ENCODE data around the gene TIAL1. TPM values are rescaled to one million over a fixed set of nuclear protein-coding genes. Genes with fewer than 3 reads are reported as not detected.

The TIAL1 gene
- total and polyA plus RNA-seq, 10 of the 15 experiments (the other 5 are each of a cell fraction or from before 2014, with no cell fraction given), result 26.0 to 159 (median 62.8) TPM

DNA sequence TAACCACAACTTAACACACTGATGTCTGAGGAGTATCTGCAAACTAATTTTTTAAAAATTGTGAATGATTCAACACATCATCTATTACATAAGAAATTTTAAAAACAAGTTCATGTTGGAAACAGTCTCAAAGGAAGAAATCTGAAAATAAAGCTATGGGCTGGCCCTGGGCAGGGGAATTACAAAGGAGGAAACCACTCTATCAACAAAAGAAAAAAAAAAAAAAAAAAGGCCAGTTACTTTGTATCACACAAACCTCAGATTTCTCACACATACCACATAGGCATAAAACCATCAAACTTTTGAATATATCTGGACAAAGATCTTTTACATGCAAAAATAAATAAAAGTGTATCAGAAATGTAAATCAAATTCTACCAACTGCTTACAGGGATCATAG lies 20.8 kb downstream of the TIAL1 start:
- no peaks in the 10 kb centered on the region for H3K27me3 ChIP-seq (replicated peaks in 1 of 2; ENCODE audit: control insufficient read depth in 2 of 2, insufficient read depth in 2 of 2, low read length in 1 of 2)
- H3K4me1 ChIP-seq (ENCODE audit: control insufficient read depth, insufficient read depth, low read length), result no peaks in the 10 kb centered on the region
- H3K9ac ChIP-seq (ENCODE audit: control insufficient read depth, insufficient read depth, low read length), result no peak overlapping the region
- intact Hi-C loops (cut with micrococcal nuclease; ENCODE audit: unreplicated experiment), result no loop called here
- FAIRE-seq (no peak), DNase-seq (ENCODE audit: low read depth, low spot score) (no peak), ATAC-seq (no peak)
- H4K20me1 ChIP-seq (ENCODE audit: control insufficient read depth, insufficient read depth), result no peaks in the 10 kb centered on the region
- in situ Hi-C loops (cut with MboI), result no loop called here
- H3K4me3 ChIP-seq, result no peak overlapping the region
- H3K27ac ChIP-seq (ENCODE audit: control insufficient read depth, insufficient read depth), result no peak overlapping the region
- TF ChIP-seq HSF1 (IDR thresholded peaks at IDR 0.05; ENCODE audit: low read depth, low read length), result no peak
- TF ChIP-seq FOXK2 (IDR thresholded peaks at IDR 0.05), result no peak
- TF ChIP-seq RBBP5 (conservative IDR thresholded peaks at IDR 0.05), result no peak
- TF ChIP-seq ZNF384 (IDR thresholded peaks at IDR 0.05; ENCODE audit: borderline replicate concordance, low read depth, low read length), result peak; percentile 87
- TF ChIP-seq RELB (IDR thresholded peaks at IDR 0.05; ENCODE audit: low read depth), result 0 out of 2 replicates have a peak, but pooled peaks have one; percentile 29
- no peak for TF ChIP-seq ZBED1 (IDR thresholded peaks at IDR 0.05; ENCODE audit: borderline replicate concordance)
- TF ChIP-seq IRF3 (IDR thresholded peaks at IDR 0.05), result no peak
- RAD21 ChIA-PET (ENCODE audit: unreplicated experiment), result no interaction called here
- SMC1A ChIA-PET (ENCODE audit: uncharacterized antibody, unreplicated experiment), result interaction anchor here (1.0 to 1.5 kb wide), 3 partner anchors 11 to 27 kb away, joined by 3 to 6 read pairs (median 6); no protein-coding TSS in a partner anchor
- BruUV-seq (replicated peaks), result no TSS peak
- H3K9me3 ChIP-seq (replicated peaks; ENCODE audit: control insufficient read depth, insufficient read depth, low read length), result no peaks in the 10 kb centered on the region
- POLR2A ChIA-PET, result interaction anchor here (0.6 to 1.4 kb wide), 2 partner anchors 9 to 39 kb away, joined by 4 to 8 read pairs; no protein-coding TSS in a partner anchor
- CTCF ChIA-PET, result interaction anchor here (1.8 to 2.3 kb wide), 2 partner anchors 17 to 33 kb away, joined by 9 to 12 read pairs; partner anchors contain the start of gene RGS10
- H2AFZ ChIP-seq (ENCODE audit: control insufficient read depth, low read depth, low read length), result no peak overlapping the region
- no peak overlapping the region for H3K4me2 ChIP-seq (ENCODE audit: control insufficient read depth, insufficient read depth)
- H3K36me3 ChIP-seq (ENCODE audit: control insufficient read depth in 2 of 2, insufficient read depth in 2 of 2, low read length in 1 of 2), result peaks cover 4 to 40% of the 10 kb centered on the region in 2 experiments
- no peaks in the 10 kb centered on the region; the same call in 1 of the 2 replicates for H3K79me2 ChIP-seq (ENCODE audit: control insufficient read depth, insufficient read depth, low read length)
